Sigmoid colon (tissue), 7 donors: ENCODE results near the gene ST8SIA2. TPM values are rescaled to one million over a fixed set of nuclear protein-coding genes. Genes with fewer than 3 reads are reported as not detected.

Experiments used
- DNase-seq: peaks from one replicate; pipeline ENCODE4 v3.0.0-alpha.2; 2019
- H3K27ac ChIP-seq, 4 donors: fragments of 200-600 bp; sonication (generic); one replicate each; pipeline ENCODE4 v1.5.1; 2016 to 2019; ENCODE audit warnings: mild to moderate bottlenecking in 1 of 4
- H3K27me3 ChIP-seq, 3 donors: fragments of 200-600 bp; sonication (generic); one replicate each; pipeline ENCODE4 v1.5.1; 2019; ENCODE audit warnings: mild to moderate bottlenecking in 1 of 3
- H3K36me3 ChIP-seq, 4 donors: fragments of 200-600 bp; sonication (generic); one replicate each; pipeline ENCODE4 v1.5.1; 2016 to 2019
- H3K4me1 ChIP-seq, 4 donors: fragments of 200-600 bp; sonication (generic); one replicate each; pipeline ENCODE4 v1.5.1; 2017 to 2019
- H3K4me3 ChIP-seq, 4 donors: fragments of 200-600 bp; sonication (generic); one replicate each; pipeline ENCODE4 v1.5.1; 2017 to 2019; ENCODE audit warnings: mild to moderate bottlenecking in 2 of 4, moderate library complexity in 1 of 4
- H3K9me3 ChIP-seq, 4 donors: fragments of 200-600 bp in 3 of 4; sonication (generic) in 3 of 4; one replicate each; pipeline versions ENCODE4 v1.5.1 to v1.6.1; 2013 to 2019
- EP300 ChIP-seq, 4 donors: sonication (generic); formaldehyde crosslinking; IDR thresholded peaks; one replicate each; pipeline ENCODE4 v1.6.1; 2017; ENCODE audit warnings: antibody characterized with exemption in 4 of 4
- POLR2A ChIP-seq, 2 donors: fragments of 450-650 bp; IDR thresholded peaks; one replicate each; pipeline ENCODE4 v1.6.1; 2016; ENCODE audit warnings: antibody characterized with exemption in 2 of 2, mild to moderate bottlenecking in 2 of 2, moderate library complexity in 2 of 2
- POLR2AphosphoS5 ChIP-seq, 4 donors: sonication (generic); formaldehyde crosslinking; IDR thresholded peaks; one replicate each; pipeline ENCODE4 v1.6.1; 2017; ENCODE audit warnings: antibody characterized with exemption in 4 of 4
- WGBS, 2 donors: extraction: QIAGEN DNeasy Blood & Tissue Kit; methylation state at CpG; one replicate each; pipeline ENCODE4 v1.1.7; 2013; 5-methylcytosine and 5-hydroxymethylcytosine counted together
- intact Hi-C: fragments of 100-400 bp; cut with DNase I; formaldehyde crosslinking; loops from one replicate; pipeline ENCODE4 v1.15.1; 2023
- polyA plus RNA-seq, 3 donors: library from polyadenylated mRNA; stranded (reverse); fragments of 200-250 nt; gene quantifications; one replicate each; pipeline ENCODE4 v1.2.3, GENCODE V29; 2013
- total RNA-seq, 4 donors: library from RNA; depleted of rRNA; stranded (reverse); fragments of >200 nt; gene quantifications; one replicate each; pipeline ENCODE4 v1.1.0, GENCODE V29; 2016
- TF ChIP-seq, protein P1 (sequence below), 4 experiments: fragments of 450-650 bp in 3 of 4; fragments of 200-600 bp in 1 of 4; IDR thresholded peaks; one replicate each; pipeline ENCODE4 v1.5.1; 2016 to 2019; ENCODE audit warnings: antibody characterized with exemption in 4 of 4, mild to moderate bottlenecking in 3 of 4, moderate library complexity in 2 of 4
- donor health status: healthy with polysubstance abuse.
- donor health status: Bipolar disorder and iron deficiency.
- donor health status: healthy.

ST8SIA2 gene
- total and polyA plus RNA-seq, 7 donors, result under 0.01 to 0.71 (median 0.16) TPM; not detected in 2

DNA sequence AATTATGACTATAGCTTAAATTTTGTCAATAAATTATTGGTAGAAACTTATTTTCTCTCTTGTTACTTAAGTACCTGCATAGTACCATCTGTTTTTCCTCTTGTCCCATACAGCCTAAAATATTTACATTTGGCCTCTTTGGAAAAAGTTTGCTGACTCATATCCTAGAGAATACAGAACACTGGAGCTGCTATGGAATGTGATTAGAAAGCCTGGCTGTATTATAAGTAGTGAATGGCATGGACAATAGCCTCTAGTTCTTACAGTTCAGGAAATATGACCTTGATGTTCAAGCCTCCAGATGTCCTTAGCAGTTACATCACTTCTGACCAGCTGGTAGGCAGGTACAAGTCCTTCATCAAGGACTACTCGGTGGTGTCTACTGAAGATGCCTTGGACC is 28.3 kb downstream of the ST8SIA2 start:
- Histone ChIP-seq H3K9me3 (no peaks in the 10 kb centered on the region), H3K36me3 (no peaks in the 10 kb centered on the region), H3K27ac (no peak overlapping the region), H3K4me3 (no peak overlapping the region), H3K4me1 (no peaks in the 10 kb centered on the region), H3K27me3 (no peaks in the 10 kb centered on the region)
- TF ChIP-seq POLR2A (IDR thresholded peaks at IDR 0.05) (no peak), EP300 (IDR thresholded peaks at IDR 0.05) (no peak), POLR2AphosphoS5 (IDR thresholded peaks at IDR 0.05) (no peak)
- TF ChIP-seq, protein P1, sequence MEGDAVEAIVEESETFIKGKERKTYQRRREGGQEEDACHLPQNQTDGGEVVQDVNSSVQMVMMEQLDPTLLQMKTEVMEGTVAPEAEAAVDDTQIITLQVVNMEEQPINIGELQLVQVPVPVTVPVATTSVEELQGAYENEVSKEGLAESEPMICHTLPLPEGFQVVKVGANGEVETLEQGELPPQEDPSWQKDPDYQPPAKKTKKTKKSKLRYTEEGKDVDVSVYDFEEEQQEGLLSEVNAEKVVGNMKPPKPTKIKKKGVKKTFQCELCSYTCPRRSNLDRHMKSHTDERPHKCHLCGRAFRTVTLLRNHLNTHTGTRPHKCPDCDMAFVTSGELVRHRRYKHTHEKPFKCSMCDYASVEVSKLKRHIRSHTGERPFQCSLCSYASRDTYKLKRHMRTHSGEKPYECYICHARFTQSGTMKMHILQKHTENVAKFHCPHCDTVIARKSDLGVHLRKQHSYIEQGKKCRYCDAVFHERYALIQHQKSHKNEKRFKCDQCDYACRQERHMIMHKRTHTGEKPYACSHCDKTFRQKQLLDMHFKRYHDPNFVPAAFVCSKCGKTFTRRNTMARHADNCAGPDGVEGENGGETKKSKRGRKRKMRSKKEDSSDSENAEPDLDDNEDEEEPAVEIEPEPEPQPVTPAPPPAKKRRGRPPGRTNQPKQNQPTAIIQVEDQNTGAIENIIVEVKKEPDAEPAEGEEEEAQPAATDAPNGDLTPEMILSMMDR (IDR thresholded peaks at IDR 0.05), result no peak
- WGBS, 2 donors, result 0 to 85% methylated on average over 1 of the region's 1 CpG
- DNase-seq, result no peak
- intact Hi-C loops, result no loop called here

DNA sequence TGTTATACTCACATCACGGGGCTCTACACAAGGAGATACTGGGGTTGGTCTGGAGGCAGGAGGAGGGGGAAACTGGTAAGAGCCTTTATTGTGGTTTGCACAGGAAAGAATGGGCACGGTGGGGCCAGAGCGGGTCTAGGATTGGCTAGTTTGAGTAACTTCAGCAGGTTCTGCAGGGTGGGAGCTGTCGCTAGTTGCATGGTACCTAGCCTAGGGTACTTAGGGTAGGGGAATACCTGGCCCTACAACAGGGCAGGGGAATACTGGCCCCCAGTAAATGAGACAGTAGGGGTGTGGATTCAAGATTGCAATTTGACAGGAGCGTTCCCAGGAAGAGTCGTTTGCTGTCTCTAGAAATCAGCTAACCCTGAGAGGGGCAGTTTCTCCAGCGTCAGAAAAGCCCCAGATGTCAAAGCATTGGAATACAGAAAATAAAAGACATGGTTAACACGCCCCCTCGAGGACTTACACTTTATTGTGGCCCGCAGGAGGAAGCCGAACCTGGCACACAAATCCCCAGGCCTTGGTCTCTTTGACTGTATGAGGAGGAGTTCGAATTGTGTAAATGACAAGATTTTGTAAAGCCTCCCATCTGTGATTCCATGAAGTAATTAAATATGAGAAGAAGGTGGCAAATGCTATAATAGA is 32.0 kb downstream of the ST8SIA2 start:
- intact Hi-C loops, result no loop called here
- no peak overlapping the region for H3K27ac ChIP-seq
- H3K36me3 ChIP-seq, result no peaks in the 10 kb centered on the region
- DNase-seq, result no peak
- no peak overlapping the region for H3K4me3 ChIP-seq
- TF ChIP-seq POLR2AphosphoS5 (IDR thresholded peaks at IDR 0.05) (no peak), EP300 (IDR thresholded peaks at IDR 0.05) (no peak), POLR2A (IDR thresholded peaks at IDR 0.05) (no peak)
- TF ChIP-seq, protein P1 (IDR thresholded peaks at IDR 0.05), result no peak
- H3K4me1 ChIP-seq, result no peaks in the 10 kb centered on the region
- no peaks in the 10 kb centered on the region for H3K27me3 ChIP-seq
- no peaks in the 10 kb centered on the region for H3K9me3 ChIP-seq
- WGBS, 2 donors, result 61 to 64% methylated on average over 12 of the region's 12 CpGs

DNA sequence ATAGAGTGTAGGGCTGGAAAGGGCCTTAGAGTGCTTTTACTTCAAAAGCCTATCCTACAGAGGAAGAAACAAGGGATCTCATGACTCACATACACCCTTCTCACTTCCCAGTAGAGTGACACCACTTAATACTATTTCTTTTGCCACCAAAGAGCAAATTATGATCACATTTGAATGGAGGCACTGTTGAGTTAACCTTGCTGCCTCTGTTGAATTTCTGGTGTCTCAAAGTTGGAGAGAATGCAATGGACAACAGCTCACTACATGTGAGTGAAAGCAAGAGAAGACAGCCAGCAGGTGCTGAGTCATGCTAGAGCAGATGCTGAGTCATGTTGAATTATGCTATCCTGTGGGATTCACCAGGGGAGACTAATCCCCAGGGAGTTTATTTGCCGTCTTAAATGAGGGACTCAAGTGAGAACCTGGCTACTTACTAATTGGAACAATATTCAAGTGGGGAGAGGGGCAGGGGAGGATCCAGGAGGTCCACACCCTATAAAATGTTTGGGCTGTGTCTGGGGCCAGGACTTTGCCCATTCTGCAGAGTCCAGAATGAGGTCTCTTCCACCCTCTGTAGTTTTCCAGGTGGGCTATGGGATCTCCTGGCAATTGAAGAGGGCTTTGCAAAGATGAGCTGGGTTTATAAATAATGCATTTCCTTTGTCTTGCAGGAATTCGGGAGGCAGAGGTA is 35.8 kb downstream of the ST8SIA2 start:
- intact Hi-C loops, result no loop called here
- Histone ChIP-seq H3K4me3 (no peak overlapping the region), H3K36me3 (no peaks in the 10 kb centered on the region), H3K27ac (no peak overlapping the region), H3K27me3 (no peaks in the 10 kb centered on the region), H3K4me1 (no peaks in the 10 kb centered on the region), H3K9me3 (no peaks in the 10 kb centered on the region)
- no peak for DNase-seq
- WGBS, 2 donors, result 44 to 71% methylated on average over 2 of the region's 2 CpGs
- no peak for TF ChIP-seq POLR2AphosphoS5 (IDR thresholded peaks at IDR 0.05)
- TF ChIP-seq POLR2A (IDR thresholded peaks at IDR 0.05), result no peak
- TF ChIP-seq, protein P1 (IDR thresholded peaks at IDR 0.05), result no peak
- TF ChIP-seq EP300 (IDR thresholded peaks at IDR 0.05), result no peak

DNA sequence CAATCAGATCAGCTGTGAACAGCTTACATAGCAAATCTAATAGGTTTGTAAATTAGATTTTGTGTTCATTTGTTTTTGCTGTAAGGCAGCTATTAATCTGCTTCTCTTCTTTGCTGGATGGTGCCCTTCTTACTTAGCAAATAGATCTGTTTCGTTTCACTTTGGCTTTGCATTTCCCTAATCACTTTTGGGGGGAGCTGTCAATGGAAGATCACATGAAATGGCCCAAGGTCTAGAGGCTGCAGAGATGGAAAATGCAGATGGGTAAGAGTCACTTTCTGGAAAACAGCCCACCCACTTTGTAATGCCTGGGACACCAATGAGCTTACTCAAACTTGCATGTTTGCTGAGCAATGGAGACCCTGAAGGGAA is 36.4 kb downstream of the ST8SIA2 start:
- Histone ChIP-seq H3K4me3 (no peak overlapping the region), H3K27ac (no peak overlapping the region), H3K36me3 (no peaks in the 10 kb centered on the region), H3K27me3 (no peaks in the 10 kb centered on the region), H3K9me3 (no peaks in the 10 kb centered on the region), H3K4me1 (no peaks in the 10 kb centered on the region)
- TF ChIP-seq POLR2A (IDR thresholded peaks at IDR 0.05) (no peak), POLR2AphosphoS5 (IDR thresholded peaks at IDR 0.05) (no peak), EP300 (IDR thresholded peaks at IDR 0.05) (no peak)
- TF ChIP-seq, protein P1 (IDR thresholded peaks at IDR 0.05), result no peak
- 50 to 79% methylated on average over 1 of the region's 1 CpG for WGBS, 2 donors
- intact Hi-C loops, result no loop called here
- no peak for DNase-seq
